ENCODE results near the gene NUDT14.

NUDT14 gene

GRCh38 chr14:105146181-105146975 is 34.7 kb downstream of the NUDT14 start:
- no peak overlapping the region for H2BK5ac ChIP-seq (ENCODE audit: low read length)
- H3K9ac ChIP-seq (ENCODE audit: low read length): no peak overlapping the region
- no peak overlapping the region for H3K4ac ChIP-seq (ENCODE audit: low read depth, low read length)
- no peaks in the 10 kb centered on the region for H3K79me2 ChIP-seq (ENCODE audit: control insufficient read depth, insufficient read depth, low read length)
- no peak overlapping the region for H3K4me3 ChIP-seq (ENCODE audit: low read length)
- WGBS (ENCODE audit: extremely low coverage, insufficient coverage, low lambda C conversion rate): no CpG with 5 or more reads among the region's 40 CpGs
- DNase-seq: no peak
- no peak overlapping the region for H3K56ac ChIP-seq (ENCODE audit: low read length)
- H3K4me2 ChIP-seq (ENCODE audit: low read length): no peak overlapping the region
- no peak overlapping the region for H3K23ac ChIP-seq (ENCODE audit: low read length)
- no peaks in the 10 kb centered on the region for H3K4me1 ChIP-seq (ENCODE audit: control insufficient read depth, low read depth, low read length)
- H2BK15ac ChIP-seq (replicated peaks; ENCODE audit: low read depth): no peak overlapping the region
- no peak overlapping the region for H3K27ac ChIP-seq (ENCODE audit: low read depth, low read length)
- no peaks in the 10 kb centered on the region for H3K79me1 ChIP-seq (ENCODE audit: low read length)
- no peak overlapping the region for H4K5ac ChIP-seq (ENCODE audit: low read length)
- H3K27me3 ChIP-seq (ENCODE audit: insufficient read depth, low read length, poor library complexity): no peaks in the 10 kb centered on the region
- H3K36me3 ChIP-seq (ENCODE audit: control insufficient read depth, insufficient read depth, low read length): no peaks in the 10 kb centered on the region
- H2AK5ac ChIP-seq (ENCODE audit: low read length): no peak overlapping the region
- no peak overlapping the region for H4K8ac ChIP-seq (ENCODE audit: low read depth, low read length)
- no peak overlapping the region for H2BK120ac ChIP-seq (ENCODE audit: low read depth, low read length)
- no peak overlapping the region for H3K18ac ChIP-seq (ENCODE audit: low read length)

DNA sequence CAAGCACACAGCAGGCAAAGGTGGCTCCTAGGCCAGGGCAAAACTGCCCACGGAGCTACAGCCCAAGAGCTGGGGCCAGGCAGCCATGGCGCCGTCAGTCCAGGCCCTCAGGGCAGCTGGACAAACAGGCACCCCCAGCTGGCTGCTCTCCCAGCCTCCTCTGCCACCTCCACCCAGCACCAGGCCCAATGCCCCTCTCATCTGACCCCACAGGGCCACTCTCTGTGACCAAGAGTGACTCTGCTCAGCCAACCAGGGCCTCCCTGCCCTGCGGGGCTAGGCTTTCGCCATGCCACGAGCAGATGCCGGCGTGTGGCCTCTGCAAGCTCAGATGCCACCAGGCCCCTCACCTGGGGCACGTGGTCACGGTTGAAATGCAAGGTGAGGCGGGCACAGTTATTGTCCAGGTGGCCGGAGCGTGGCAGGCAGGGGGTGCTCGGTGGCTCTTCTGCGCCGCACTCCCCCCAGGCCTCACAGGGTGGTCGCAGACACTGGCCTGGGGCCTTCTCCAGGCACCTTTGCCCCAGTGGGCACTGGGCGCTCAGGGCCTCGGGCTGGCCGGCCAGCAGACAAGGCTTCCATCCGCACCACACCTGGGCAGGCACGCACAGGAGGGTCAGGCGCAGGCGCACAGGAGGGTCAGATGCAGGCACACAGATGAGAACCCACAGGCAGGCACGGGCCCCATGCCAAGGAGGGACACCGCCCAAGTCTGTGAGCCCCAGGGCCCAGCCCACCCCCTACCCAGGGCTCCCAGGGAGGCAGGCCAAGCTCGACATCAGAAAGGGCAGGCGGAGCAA is 35.5 kb downstream of the NUDT14 start:
- H3K4me1 ChIP-seq (ENCODE audit: control insufficient read depth, low read depth, low read length): no peaks in the 10 kb centered on the region
- DNase-seq: no peak
- H3K4ac ChIP-seq (ENCODE audit: low read depth, low read length): no peak overlapping the region
- no peak overlapping the region for H4K5ac ChIP-seq (ENCODE audit: low read length)
- H3K4me2 ChIP-seq (ENCODE audit: low read length): no peak overlapping the region
- no peak overlapping the region for H3K18ac ChIP-seq (ENCODE audit: low read length)
- H3K4me3 ChIP-seq (ENCODE audit: low read length): no peak overlapping the region
- no peak overlapping the region for H3K56ac ChIP-seq (ENCODE audit: low read length)
- H2BK15ac ChIP-seq (replicated peaks; ENCODE audit: low read depth): no peak overlapping the region
- H3K27me3 ChIP-seq (ENCODE audit: insufficient read depth, low read length, poor library complexity): no peaks in the 10 kb centered on the region
- H4K8ac ChIP-seq (ENCODE audit: low read depth, low read length): no peak overlapping the region
- no peaks in the 10 kb centered on the region for H3K79me2 ChIP-seq (ENCODE audit: control insufficient read depth, insufficient read depth, low read length)
- H3K23ac ChIP-seq (ENCODE audit: low read length): no peak overlapping the region
- H3K79me1 ChIP-seq (ENCODE audit: low read length): no peaks in the 10 kb centered on the region
- no peak overlapping the region for H2BK5ac ChIP-seq (ENCODE audit: low read length)
- H3K27ac ChIP-seq (ENCODE audit: low read depth, low read length): no peak overlapping the region
- no peak overlapping the region for H2AK5ac ChIP-seq (ENCODE audit: low read length)
- no peak overlapping the region for H2BK120ac ChIP-seq (ENCODE audit: low read depth, low read length)
- H3K9ac ChIP-seq (ENCODE audit: low read length): no peak overlapping the region
- no peaks in the 10 kb centered on the region for H3K36me3 ChIP-seq (ENCODE audit: control insufficient read depth, insufficient read depth, low read length)
- WGBS (ENCODE audit: extremely low coverage, insufficient coverage, low lambda C conversion rate): no CpG with 5 or more reads among the region's 28 CpGs

GRCh38 chr14:105144666-105145380 is 36.3 kb downstream of the NUDT14 start:
- no peak overlapping the region for H2BK5ac ChIP-seq (ENCODE audit: low read length)
- no peak overlapping the region for H4K5ac ChIP-seq (ENCODE audit: low read length)
- H2AK5ac ChIP-seq (ENCODE audit: low read length): no peak overlapping the region
- H3K4ac ChIP-seq (ENCODE audit: low read depth, low read length): no peak overlapping the region
- H3K4me2 ChIP-seq (ENCODE audit: low read length): no peak overlapping the region
- no peaks in the 10 kb centered on the region for H3K36me3 ChIP-seq (ENCODE audit: control insufficient read depth, insufficient read depth, low read length)
- H3K18ac ChIP-seq (ENCODE audit: low read length): no peak overlapping the region
- no peak for DNase-seq
- no peaks in the 10 kb centered on the region for H3K27me3 ChIP-seq (ENCODE audit: insufficient read depth, low read length, poor library complexity)
- H3K27ac ChIP-seq (ENCODE audit: low read depth, low read length): no peak overlapping the region
- no peaks in the 10 kb centered on the region for H3K79me1 ChIP-seq (ENCODE audit: low read length)
- no peak overlapping the region for H3K23ac ChIP-seq (ENCODE audit: low read length)
- H2BK15ac ChIP-seq (replicated peaks; ENCODE audit: low read depth): no peak overlapping the region
- H3K9ac ChIP-seq (ENCODE audit: low read length): no peak overlapping the region
- H4K8ac ChIP-seq (ENCODE audit: low read depth, low read length): no peak overlapping the region
- WGBS (ENCODE audit: extremely low coverage, insufficient coverage, low lambda C conversion rate): no CpG with 5 or more reads among the region's 32 CpGs
- no peak overlapping the region for H3K56ac ChIP-seq (ENCODE audit: low read length)
- H3K79me2 ChIP-seq (ENCODE audit: control insufficient read depth, insufficient read depth, low read length): no peaks in the 10 kb centered on the region
- H3K4me1 ChIP-seq (ENCODE audit: control insufficient read depth, low read depth, low read length): no peaks in the 10 kb centered on the region
- no peak overlapping the region for H3K4me3 ChIP-seq (ENCODE audit: low read length)
- no peak overlapping the region for H2BK120ac ChIP-seq (ENCODE audit: low read depth, low read length)

- Histone ChIP-seq H2BK120ac (ENCODE audit: low read depth, low read length) (no peak overlapping the region), H3K4me2 (ENCODE audit: low read length) (no peak overlapping the region), H3K4me1 (ENCODE audit: control insufficient read depth, low read depth, low read length) (no peaks in the 10 kb centered on the region), H3K79me1 (ENCODE audit: low read length) (no peaks in the 10 kb centered on the region), H3K18ac (ENCODE audit: low read length) (no peak overlapping the region), H3K23ac (ENCODE audit: low read length) (no peak overlapping the region), H3K4ac (ENCODE audit: low read depth, low read length) (no peak overlapping the region), H3K9ac (ENCODE audit: low read length) (no peak overlapping the region), H2BK5ac (ENCODE audit: low read length) (no peak overlapping the region), H3K56ac (ENCODE audit: low read length) (no peak overlapping the region), H3K36me3 (ENCODE audit: control insufficient read depth, insufficient read depth, low read length) (no peaks in the 10 kb centered on the region), H3K27me3 (ENCODE audit: insufficient read depth, low read length, poor library complexity) (no peaks in the 10 kb centered on the region), H3K27ac (ENCODE audit: low read depth, low read length) (no peak overlapping the region), H3K4me3 (ENCODE audit: low read length) (no peak overlapping the region), H3K79me2 (ENCODE audit: control insufficient read depth, insufficient read depth, low read length) (no peaks in the 10 kb centered on the region), H4K5ac (ENCODE audit: low read length) (no peak overlapping the region), H2AK5ac (ENCODE audit: low read length) (no peak overlapping the region), H2BK15ac (replicated peaks; ENCODE audit: low read depth) (no peak overlapping the region), H4K8ac (ENCODE audit: low read depth, low read length) (no peak overlapping the region)
- WGBS (ENCODE audit: extremely low coverage, insufficient coverage, low lambda C conversion rate): no CpG with 5 or more reads among the region's 16 CpGs
- no peak for DNase-seq
Observed at GRCh38 chr14:105144026-105144665, 37.0 kb downstream of the NUDT14 start.

DNA sequence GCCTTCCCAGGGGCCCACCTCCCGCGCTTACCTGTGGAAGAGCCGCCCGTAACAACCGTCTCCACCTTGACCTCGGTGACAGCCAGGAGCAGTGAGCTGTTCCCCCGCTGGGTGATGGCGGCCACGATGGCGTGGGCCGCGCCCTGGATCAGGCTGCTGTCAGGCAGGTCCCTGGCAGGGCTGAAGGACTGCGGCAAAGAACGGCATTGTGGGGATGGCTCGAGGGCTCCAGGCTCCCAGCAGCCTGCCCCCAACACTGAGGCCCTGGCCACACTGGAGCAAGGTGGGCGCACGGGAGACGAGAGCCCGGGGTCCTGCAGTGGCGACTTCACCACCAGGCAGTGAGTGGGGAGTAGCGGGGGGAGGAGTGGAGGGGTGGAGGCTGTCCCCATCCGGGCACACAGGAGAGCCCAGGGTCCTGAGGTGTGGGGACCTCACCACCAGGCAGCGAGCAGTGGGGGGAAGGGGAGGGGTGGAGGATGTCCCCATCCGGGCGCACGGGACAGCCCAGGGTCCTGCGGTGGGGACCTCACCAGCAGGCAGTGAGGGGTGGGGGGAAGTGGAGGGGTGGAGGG is 37.6 kb downstream of the NUDT14 start:
- H4K5ac ChIP-seq (ENCODE audit: low read length): no peak overlapping the region
- no peak overlapping the region for H2BK120ac ChIP-seq (ENCODE audit: low read depth, low read length)
- WGBS (ENCODE audit: extremely low coverage, insufficient coverage, low lambda C conversion rate): no CpG with 5 or more reads among the region's 27 CpGs
- no peak overlapping the region for H3K4me3 ChIP-seq (ENCODE audit: low read length)
- H2BK5ac ChIP-seq (ENCODE audit: low read length): no peak overlapping the region
- no peak for DNase-seq
- H3K18ac ChIP-seq (ENCODE audit: low read length): no peak overlapping the region
- H3K27me3 ChIP-seq (ENCODE audit: insufficient read depth, low read length, poor library complexity): no peaks in the 10 kb centered on the region
- no peak overlapping the region for H3K56ac ChIP-seq (ENCODE audit: low read length)
- H3K23ac ChIP-seq (ENCODE audit: low read length): no peak overlapping the region
- no peaks in the 10 kb centered on the region for H3K79me1 ChIP-seq (ENCODE audit: low read length)
- no peak overlapping the region for H2AK5ac ChIP-seq (ENCODE audit: low read length)
- H2BK15ac ChIP-seq (replicated peaks; ENCODE audit: low read depth): no peak overlapping the region
- H3K4ac ChIP-seq (ENCODE audit: low read depth, low read length): no peak overlapping the region
- no peaks in the 10 kb centered on the region for H3K79me2 ChIP-seq (ENCODE audit: control insufficient read depth, insufficient read depth, low read length)
- H3K4me1 ChIP-seq (ENCODE audit: control insufficient read depth, low read depth, low read length): no peaks in the 10 kb centered on the region
- H3K36me3 ChIP-seq (ENCODE audit: control insufficient read depth, insufficient read depth, low read length): no peaks in the 10 kb centered on the region
- no peak overlapping the region for H3K27ac ChIP-seq (ENCODE audit: low read depth, low read length)
- no peak overlapping the region for H3K4me2 ChIP-seq (ENCODE audit: low read length)
- H4K8ac ChIP-seq (ENCODE audit: low read depth, low read length): no peak overlapping the region
- H3K9ac ChIP-seq (ENCODE audit: low read length): no peak overlapping the region
